NCI-H82 (cell line): ENCODE measurements around the gene GPD2.
A peak's percentile ranks its signal among the peaks of the same experiment; 100 is the strongest.
"Not testable (repeated sequence)": the region's sequence is repeated elsewhere in the genome, so short reads cannot be mapped to it uniquely, and the experiment has no call there.

Source experiments
- DNase-seq: peaks from one replicate; lab custom pipeline; 2025; lab: John Stamatoyannopoulos, UW

The GPD2 gene

DNA sequence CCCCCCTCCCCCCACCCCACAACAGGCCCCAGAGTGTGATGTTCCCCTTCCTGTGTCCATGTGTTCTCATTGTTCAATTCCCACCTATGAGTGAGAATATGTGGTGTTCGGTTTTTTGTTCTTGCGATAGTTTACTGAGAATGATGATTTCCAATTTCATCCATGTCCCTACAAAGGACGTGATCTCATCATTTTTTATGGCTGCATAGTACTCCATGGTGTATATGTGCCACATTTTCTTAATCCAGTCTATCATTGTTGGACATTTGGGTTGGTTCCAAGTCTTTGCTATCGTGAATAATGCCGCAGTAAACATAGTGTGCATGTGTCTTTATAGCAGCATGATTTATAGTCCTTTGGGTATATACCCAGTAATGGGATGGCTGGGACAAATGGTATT lies 92.4 kb downstream of the GPD2 start:
- not testable (repeated sequence) for DNase-seq

DNA sequence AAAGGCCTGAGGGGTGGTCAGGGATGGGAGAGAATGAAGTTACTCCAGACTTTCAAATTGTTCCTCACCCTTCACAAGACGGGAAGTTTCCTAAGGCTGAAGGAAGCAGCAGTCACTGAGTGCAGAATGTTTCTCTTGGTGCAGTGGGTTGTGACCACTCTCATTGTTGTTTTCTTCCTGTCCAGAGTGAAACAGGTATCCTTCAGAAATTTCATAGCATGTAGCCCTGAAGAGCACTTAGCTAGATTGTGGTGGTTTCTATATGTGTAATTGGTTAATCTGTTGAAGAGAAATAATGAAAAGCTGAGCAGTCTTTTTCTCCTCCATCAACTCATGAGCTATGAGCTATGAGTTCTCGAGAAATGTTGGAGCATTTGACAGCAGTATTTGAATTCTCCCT lies 96.8 kb downstream of the GPD2 start:
- no peak for DNase-seq

DNA sequence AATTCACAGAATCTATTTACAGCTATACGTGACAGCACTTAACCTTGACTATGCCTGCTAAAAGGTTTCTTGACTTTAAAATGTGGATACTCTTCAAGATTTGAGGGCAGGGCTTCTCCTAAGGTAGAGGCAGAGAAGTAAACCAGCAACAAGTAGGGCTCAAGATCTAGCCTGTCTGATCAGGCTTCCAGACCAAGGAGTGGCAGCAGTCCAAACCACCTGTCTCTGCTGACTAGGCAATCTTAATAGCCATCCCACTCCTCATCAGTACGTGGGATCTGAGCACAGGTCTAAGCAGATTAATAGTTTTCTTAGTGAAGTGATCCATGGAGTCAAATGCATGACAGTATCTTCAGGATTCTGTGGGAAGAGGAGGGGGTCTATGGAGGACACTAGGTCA lies 100.4 kb downstream of the GPD2 start:
- DNase-seq: peak; percentile 70

DNA sequence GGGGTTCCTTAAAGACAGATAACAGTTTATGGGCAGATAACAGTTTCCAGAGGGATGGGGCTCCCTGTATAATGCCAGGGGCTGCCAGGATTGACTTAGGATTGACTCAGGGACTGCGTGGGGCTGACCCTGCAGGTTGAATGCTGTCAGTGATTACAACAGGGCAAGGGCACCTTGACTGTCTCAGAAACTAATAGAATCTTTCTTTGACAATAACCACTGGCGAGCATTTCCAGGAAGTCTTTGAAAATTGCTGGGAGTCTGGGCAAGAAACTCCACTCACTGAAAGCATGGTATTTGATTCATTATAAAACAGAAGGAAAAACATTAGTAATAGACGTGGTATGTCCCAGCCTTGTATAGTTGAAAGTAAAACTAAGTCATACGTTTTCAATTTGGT lies 101.0 kb downstream of the GPD2 start:
- no peak for DNase-seq

DNA sequence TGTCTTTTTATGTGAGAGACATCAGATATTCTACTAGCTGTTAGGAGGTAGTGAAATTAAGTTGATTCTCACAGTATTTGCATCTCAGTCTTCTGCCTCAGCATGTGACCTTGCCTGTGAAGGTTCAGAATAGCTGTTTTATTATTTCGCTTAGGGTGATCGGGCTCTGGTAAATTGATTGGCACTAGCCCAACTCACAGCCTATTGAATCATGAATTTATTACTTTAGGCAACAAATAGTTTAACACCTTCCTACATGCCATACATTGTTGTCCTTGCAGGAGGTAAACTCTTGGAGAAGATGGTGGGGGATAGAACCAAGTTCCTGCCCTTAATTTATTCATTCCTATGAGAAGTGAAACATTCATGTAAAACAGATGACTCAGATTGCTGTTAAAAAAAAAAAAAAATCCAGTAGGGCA lies 101.9 kb downstream of the GPD2 start:
- no peak for DNase-seq

DNA sequence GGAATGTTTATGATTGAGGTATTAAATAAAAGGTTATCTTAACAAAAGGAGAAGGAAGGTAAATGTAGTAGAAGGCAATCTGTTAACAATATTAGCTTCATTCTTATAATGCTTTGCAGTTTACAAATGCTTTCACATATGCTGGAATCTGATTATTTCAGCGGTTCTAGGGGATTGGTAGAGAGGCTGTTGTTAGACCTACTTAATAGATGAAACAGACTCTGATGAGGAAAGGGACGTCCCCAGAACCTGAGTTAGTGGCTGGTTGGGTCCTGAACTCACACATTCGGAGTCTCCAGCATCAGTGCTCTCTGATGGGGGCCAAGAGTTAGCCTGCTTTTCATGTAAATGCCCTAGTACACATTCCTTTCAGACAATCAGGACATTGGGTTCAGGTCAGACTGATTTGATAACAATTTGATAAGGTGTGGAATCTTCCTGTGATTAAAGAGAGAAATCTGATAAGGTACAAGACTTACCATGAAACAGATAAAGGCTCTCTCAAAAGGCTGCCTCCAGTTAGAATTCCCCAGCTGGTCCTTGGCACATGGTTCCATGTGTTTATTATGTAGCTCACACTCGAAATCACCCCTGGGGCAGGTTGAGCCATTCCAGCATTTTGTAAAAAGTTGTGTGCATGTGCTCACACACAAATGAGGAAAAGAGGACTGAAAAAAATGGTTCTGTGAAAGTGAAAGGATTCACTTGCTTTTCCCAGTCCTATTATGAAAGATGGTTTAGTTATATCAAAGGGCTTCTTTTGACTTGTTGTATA lies 103.1 kb downstream of the GPD2 start:
- no peak for DNase-seq

DNA sequence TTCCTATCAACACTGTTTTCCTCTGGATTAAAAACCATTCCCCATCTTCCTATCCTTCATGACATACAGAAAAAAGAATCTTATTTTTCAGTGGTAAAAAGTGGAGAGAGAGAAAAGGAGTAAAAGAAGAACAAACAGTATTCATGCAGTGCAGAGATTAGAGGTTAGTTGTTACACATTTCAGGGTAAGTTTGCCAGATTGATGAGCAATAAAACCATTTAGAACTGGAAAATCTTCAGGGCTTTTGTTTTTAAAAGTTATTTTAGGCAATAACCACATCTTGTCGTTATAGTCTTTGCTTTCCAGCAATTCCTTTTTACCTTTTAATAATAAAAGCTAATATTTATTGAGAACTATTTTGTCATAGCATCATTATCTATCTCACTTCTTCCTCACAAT lies 104.5 kb downstream of the GPD2 start:
- DNase-seq: no peak

DNA sequence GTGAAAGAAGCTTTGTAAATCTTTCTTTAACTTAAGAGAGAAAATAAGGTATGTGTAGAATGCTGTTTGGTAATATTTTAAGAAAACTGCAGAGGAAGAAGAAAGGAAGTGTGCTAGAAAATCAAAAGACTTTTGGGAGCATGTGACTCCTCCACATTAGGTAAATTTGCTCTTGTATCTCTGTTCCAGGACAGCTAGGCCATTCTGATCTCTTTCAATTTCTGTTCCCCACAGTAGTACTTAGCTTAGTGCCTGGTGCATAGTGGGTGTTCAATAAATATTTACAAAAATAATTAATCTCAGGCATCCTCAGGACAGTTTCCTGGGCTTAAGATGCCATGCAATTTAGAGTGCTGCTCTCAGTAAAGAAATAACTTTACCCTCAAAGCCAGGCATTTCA lies 105.0 kb downstream of the GPD2 start:
- no peak for DNase-seq

DNA sequence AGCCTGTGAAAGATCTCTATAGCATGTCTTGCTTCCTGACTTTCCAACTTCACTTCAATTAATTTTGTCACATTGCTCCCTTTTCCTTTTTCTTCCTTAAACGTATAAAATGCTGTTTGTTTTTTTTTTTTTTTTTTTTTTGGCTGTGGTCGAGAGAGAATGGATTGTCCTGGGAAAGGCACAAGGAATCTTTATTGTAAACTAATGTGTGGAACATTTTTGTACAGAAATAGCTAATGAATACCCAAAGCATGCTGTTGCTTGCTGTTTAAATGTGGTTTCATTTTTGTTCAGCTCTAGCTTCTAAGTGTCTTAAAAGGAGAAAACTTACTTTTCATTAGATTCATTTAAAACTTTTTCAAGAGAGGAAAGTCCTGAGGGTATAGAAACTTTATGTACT lies 105.5 kb downstream of the GPD2 start:
- no peak for DNase-seq

DNA sequence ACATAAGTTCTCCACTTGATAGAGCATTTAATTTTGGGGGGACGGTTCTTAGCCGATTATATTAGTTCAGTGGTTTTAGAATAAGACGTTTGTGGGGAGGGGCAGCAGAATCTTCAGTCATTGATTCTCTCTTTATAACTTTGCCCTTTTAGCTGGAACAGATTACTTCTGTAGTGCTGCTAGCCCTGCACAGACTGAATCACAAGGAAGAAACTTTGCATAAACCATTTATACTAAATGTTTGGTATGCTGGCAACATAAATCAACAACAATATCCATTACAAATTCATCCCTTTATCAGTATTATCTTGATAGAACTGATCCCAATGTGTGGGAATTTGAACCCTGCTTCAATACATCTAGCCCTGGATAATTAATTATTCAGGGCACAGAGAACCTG lies 112.2 kb downstream of the GPD2 start:
- DNase-seq: no peak

DNA sequence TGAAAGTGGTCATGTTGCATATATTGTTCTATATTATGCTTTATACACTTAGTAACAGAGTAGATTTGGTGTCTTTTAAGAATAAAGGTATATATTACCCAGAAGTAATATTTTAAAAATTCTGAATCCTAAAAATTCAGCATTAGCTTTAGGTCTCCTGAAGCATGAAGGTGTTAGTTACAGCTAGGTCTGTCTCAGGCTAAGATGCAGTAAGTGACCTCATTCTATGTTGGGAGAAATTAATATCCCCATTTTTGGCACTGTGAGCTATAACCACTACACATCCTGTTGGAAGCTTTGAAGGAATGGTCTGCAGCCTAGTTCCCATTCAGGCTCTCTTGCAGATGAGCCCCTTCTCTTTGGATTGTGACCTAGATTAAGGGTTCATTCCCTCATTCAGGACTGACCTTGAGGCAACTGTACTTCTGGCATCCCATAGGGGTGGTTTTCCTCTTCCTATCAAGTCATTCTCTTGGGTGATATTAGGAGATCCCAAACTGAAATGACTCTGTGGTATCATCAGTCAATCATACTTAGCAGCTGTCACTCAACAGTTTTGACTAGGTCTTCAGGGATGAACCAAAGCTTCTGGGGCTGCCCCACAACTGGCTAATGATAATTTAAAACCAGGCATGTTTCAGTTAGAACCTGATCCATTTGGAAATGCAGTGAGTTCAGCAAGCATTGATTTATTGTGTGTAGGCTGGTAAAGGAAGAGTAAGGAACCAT lies 117.7 kb downstream of the GPD2 start:
- no peak for DNase-seq

DNA sequence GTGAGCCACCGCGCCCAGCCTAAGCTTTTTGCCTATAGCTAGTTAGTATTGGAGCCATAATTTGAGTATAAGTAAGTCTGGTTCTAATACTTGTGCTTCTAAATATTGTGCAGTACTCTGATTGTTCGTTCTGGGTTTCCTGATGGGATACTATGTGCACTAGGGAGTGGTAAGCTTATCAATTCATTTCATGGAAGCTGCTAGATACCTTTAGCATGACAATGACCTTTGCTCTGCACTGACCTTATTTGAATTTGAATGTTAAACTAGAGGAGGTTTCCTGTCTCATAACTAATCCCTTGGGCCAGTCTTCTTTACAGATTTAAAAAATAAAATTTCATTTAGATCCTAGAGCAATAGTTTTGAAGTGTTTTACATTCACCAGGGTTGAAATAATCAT lies 125.1 kb downstream of the GPD2 start:
- no peak for DNase-seq

DNA sequence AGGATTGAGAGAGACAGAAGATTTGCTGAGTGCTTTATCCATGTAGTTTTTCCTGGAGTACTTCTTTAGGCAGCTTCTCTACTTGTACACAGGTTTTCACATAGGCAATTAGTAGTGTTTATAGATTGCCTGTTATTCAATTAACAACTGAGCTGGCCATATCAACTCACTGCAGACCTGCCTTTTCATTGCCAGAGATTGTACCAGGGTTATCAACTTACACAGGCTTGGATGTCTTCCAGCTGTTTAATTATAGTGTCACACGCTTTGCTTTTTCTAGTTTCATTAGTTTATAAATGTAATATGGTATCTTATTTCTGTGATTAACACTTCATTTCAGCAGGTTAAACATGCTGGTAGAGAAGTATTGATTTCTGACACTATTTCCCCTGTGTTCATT lies 125.9 kb downstream of the GPD2 start:
- peak; percentile 87 for DNase-seq

DNA sequence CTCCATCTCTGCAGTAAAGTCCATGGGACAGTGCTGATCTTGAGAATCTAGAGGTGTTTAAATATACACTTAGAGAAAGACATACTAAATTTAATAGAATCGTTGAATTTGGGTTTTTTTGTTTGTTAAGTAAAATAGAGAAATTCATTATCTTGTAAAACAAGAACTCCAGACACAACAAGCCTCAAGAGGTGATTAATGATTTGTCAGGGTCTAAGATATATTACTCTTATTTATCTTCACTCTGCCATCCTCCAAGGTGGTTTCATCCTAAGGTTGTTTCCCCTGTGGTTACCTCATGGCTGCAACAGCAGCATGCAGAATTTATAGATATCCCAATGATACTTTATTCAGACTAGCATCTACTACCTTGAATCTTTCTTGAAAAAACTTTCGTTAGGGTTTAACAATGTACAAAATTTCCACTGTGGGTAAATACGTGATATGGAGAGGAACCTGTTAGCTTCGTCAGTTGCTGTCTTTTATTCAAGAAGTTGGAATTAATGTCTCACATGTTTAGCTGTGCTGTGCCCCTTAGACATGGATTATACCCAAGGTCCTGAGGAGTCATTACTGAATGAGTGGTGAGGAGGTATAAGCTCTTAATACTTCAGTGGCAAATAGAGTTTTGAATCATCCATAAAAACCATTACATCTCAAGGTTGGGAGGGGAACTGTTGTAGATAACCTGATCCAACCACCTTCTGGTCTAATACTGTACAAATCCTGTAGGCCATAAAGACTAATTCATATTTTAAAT lies 128.0 kb downstream of the GPD2 start:
- DNase-seq: no peak

DNA sequence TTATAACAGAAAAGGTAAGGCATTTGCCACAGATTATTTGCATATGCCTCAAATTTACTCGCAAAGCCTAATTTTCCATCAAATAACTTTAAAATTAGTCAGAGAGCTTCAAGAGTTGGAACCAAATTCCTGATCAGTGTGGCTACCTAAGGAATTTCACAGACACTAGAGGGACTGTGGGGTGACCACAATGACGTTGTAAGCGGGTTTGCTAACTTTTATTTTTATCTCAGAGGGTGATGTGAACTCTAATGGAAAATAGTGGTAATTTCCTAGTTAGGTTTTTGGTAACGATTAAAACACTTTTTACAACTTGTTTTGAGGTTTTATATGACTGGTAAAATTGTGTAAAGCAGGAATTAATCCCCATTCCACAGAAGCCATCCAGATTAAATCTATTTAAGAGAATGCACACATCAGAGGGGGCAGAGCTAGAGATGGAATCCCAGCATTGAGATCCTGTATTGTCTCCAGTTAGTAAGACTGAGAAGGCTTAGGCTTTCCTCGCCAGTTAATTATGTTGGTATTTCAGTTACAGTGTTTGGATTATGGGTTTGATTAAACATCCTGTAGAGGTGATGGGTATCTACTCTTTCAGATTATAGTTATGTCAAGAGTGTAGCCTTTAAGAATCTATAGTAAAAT lies 129.0 kb downstream of the GPD2 start:
- peak; percentile 56 for DNase-seq

DNA sequence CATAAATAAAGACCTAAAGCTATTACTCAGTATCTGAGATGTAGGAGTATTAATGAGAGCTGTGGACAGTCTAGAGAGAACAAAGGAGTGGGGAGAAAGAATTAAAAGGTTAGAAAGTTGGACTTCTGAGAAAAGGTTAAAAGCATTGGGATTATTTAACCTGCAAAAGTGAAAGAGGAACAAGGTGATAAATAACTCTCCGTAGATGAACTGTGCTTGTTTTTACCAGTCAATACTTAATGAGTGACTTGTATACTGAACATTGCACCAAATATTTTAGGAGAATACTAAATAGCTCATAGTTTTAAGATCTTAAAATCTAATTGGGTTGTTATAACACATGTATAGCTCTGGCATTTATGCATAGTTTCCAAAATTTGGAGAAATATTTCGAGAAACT lies 137.5 kb downstream of the GPD2 start:
- DNase-seq: no peak

DNA sequence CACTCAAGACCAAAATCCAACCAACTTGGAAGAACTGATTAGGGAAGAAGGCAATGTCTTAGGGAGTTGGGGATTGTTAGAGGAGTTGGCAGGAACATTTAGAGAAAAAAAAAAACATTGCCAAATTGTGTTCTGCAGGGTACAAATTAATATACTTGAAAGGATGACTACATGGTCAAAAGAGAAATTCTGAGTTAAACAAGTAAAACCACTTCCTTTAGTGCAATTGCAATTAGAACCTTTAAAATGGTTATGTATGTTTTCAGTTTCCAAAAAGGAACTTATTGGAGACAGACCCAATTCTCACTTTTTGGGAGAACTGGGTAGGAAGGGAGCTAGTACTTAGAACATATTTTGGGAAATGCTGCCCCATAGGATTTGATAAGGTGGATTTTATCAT lies 137.9 kb downstream of the GPD2 start:
- no peak for DNase-seq

DNA sequence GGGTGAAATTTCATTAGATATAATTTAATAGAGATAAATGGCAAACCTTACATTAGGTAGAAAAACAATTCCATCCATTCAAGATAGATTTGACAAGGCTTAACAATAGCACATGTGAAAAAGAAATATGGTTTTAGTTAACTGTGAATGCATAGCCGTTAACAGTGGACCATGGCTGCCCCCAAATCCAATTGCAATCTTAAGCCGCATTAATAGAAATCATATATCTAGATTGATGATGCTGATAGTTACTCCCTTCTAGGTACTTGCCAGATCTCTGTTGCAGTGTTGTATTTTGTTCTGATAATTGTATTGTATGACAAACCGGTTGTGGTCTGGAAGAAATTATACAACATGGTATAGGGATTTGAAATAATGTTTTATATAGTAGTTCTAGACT lies 139.8 kb downstream of the GPD2 start:
- DNase-seq: peak; percentile 64

DNA sequence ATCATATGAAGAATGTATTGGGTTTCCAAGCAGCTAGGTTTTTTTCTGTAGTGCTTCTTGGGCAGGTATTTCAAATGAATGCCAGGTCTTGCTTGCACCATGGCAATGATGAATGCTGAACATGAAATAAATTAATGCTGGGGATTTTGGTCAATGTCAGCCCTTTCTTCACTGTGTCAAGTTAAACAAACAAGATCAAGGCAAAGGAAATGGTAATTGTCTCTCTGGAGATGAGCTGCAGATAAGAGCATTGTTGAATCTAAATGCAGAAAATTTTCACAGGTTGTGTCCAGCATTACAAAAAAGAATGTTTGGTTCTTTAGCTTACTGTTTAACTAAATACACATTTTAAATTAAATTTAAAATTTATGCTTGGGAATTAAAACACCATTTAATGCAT lies 144.3 kb downstream of the GPD2 start:
- no peak for DNase-seq

DNA sequence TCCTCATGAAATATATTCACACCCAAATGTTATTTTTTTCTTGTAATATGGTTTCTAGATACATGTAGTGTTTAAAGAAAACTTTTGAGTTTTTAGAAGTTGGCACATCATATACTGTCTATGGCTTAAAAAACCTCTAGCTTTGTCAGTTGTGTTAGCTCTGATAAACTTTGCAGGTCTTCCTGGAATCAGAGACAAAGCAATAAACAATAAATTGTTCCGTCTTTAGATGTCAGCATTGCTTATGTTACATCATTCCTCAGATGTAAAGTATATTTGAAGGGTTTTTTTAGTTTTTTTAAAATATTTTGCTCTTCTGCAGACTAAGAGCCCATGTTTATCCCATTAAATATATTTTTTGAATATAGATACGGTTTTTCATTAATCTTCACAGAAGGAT lies 145.1 kb downstream of the GPD2 start:
- DNase-seq: no peak

DNA sequence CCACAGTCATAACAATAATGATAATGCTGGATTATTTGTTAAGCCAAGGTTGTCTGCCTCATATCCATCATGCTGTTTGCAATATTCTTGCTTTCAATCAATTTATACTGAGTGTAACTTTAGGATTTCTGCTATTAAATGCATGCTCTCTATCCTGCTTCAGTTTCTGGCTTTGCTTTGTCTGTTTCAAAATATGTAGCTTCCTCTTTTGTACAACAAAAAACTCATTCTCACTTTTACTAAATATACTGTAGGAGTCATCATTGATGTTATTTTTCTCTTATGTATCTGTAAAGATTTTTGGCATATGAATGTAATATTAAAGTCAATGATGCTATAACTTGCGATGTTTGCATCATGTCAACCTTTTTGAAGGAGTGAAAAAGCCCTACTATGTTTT lies 149.3 kb downstream of the GPD2 start:
- DNase-seq: no peak

DNA sequence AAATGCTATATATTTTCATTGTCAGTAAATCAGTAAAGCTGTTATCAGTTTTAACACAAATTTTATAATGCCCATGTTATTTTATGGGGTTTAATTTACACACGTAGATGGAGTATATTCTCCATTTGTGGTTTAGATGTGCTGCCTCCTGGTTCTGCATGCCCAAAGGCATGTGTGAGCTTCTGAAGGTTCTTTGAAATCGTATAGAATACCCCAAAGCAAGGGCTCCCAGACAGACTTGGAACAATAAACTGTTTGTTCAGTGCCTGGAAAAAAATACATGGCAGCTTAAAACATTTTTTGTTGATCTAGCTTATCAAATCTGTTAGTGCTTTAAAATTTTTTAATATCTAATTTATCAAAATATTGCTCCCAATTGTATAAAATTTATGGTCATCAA lies 150.4 kb downstream of the GPD2 start:
- DNase-seq: no peak
